DMS79 treated with DMSO at 0.1 percent for 48 hours (cell line): ENCODE results near the gene NOL4L.

Source experiments
- DNase-seq: peaks from one replicate; lab custom pipeline; 2025; lab: John Stamatoyannopoulos, UW

Gene NOL4L

DNA sequence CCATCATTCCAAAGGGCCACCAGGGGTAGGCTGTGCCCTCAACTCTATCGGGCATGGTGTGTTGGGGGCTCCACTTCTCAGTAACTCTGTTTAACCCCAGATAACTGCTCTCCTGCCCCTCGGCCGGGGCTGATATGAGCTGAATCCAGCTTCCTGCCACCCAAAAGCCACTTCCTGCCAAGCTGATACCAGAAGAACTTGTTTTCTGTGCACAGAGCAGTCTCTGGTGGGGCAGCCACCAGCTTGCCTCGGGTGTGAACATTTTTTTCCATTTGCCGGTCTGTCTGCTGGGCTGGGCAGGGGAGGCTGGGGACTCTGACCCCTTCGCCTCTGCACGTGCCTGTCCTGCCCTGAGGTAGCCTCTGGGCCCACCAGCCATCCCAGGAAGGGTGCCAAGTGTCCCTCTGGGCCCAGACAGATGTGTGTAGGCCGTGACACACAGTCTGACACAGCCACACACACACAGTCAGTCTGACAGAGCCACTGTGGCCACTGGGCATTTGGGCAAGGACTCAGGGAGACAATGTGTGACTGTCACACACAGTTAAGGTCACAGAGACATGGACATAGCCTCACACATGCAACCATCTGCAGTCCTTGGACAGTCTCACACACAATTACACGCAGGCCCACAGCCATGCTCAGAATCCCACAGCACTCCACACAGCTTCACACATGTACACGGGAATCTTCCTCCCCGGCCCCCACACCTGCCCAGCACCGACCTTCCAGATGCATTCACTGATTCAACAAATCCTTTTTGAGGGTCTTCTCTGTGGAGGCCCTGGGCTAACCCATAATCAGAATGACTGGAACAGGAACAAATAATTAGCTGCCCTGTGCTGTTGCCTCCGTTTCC is 45.1 kb downstream of the NOL4L start:
- DNase-seq, result no peak

DNA sequence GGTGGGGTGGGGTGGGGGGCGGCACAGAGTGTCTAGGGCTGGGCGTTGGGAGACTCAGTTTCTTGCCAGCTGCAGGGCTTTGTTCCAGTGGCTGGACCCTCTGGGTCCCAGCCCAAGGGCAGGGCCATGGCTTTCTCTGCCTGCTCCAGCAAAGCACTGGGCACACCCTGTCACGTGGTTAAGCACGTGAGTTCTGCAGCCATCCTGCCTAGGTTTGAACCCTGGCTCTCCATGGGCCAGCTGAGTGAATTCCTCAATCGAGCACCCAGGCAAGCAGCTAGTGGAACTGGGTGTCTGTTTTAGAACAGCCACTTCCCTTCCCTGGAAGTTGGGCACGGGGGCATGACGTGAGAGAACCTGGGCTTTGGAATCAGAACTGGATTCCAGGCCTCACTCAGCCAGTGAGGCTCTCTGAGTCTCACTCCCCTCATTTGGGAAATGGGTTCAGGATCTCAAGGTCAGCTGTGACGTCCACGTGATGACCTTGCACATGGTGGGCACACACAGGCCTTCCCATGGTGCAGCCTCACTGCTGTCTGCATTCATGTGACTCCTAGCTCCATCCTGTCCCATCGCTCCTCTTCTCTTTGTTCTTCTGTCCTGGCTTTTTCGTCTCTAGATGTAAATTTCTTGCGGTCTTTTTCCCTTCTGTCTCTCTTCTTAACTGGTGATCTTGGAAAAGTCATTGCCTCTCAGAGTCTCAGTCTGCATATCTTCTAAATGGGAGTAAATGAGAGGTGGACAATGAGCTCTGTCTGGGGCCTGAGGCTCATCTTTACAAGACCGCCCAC is 45.9 kb downstream of the NOL4L start:
- no peak for DNase-seq

DNA sequence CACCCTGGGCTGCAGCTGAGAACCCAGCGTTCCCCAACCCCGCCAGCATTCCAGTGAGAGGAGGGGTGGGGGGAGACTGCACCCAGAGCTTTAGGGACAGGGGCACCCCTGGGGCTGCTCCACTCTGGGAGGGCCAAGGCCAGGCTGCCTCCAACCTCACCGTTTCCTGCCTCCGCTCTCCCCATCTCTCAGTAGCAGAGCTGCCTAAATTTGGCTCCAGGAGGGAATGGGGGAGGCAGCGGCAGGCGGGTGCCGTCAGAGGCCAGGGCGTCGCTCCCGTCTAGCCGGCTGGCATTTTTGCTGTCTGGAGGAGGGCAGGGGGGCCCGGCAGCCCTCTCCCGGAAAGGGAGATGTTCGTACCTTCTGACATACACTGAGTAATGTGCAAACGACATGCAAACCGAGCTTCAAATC is 46.6 kb downstream of the NOL4L start:
- peak; percentile 33 for DNase-seq

DNA sequence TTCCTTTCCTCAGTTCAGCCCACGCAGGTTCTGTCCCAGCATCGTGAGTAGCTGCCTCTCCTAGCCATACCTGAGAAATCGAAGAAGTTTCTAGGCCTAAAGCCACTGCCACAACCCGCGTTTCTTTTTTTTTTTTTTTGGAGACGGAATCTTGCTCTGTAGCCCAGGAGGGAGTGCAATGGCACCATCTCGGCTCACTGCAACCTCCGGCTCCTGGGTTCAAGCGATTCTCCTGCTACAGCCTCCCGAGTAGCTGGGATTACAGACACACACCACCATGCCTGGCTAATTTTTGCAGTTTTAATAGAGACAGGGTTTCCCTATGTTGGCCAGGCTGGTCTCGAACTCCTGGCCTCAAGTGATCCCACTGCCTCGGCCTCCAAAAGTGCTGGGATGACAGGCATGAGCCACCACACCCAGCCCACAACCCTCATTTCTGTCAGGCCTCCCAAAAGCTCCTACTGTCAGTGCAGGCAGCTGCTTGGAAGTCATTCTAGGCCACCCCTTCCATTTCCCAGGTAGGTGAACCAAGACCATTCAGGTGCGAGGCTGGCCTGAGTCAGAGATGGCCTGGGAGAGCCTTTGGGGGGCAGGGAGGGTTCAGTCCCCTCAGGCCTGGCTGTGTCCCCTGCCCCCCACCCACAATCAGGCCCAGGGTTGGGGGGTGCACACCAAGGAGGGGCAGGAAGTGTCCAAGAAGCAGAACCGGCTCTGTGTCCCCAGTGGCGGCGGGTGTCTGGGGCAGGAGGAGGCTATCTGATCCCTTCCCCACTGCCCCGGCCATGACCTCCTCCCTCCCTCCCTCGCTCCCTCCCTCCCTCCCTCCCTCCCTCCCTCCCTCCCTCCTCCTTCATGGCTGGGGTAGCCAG is 47.2 kb downstream of the NOL4L start:
- peak; percentile 35 for DNase-seq

DNA sequence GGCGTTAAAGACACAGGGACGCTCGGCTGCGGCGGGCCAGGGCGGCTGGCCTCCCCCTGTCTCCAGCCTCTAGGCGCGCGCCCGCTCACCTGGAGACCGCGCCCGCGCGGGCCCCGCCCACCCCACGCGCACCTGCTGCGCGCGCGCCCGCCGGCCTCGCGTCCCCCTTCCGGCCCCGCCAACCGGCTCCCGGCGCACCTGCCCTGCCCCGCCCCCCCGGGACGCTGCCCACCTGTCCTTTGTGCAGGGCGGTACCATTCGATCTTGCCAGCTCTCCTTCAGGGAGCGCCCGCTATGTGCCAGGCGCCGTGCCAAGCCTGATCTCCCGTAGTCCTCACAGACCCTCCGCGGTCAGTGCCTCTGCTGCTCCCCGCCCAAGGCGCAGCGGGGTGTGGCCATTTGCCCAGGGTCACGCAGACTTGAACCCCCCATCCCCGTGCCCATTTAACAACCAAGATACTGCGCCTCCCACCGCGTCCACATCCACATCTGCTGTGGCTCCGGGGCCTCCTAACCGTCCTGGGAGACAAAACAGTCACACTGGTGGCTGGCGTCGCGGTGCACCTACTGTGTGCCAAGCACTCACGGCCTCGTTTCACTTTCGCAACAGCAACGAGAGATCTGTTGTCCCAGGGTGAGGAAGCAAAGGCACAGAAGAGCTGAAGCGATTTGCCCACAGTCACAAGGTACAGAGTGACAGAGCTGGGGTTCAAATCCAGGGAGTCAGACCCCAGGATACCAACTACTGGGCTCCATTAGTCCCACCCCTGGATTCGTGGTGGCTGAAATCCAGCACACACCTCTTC is 48.1 kb downstream of the NOL4L start:
- DNase-seq, result peak; percentile 98

DNA sequence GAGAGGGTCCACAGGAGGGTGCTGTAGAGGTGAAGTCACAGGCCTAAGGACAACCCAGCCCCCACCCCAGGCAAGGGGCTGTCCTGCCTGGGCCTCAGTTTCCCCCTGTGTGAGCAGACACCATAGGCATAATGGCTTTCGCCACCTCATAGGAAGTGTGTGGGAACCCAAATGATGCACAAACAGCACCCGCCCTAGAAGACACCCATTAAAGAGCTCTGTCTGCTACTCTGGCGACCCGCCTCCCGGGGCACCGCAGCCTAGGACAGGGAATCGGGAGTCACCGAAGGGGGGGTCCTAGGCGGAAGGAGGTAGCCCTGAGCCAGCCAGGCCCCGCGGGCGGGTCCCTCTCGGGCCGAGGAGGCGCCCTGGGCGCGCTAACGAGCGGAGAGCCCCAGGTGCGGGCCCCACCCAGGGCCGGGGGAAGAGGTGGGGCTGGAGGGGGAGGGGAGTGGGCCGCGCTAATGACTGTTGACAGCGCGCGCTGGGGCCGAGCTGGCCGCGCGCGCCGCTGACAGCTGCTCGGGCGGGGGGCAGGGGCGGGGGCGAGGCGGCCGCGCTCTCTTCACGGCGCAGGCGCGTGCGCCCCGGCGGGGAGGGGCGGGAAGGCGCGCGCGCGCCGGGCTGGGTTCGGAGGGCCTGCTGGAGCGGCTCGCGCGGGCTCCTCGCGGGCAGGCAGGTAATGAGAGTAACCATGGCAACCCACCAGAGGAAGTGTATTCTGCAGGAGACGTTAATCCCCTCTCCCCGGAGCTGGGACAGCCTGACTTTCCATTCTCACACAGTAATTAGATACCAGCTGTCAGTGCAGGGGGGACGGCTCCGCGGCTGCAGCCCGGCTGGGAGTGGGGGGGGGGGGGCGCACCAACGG is 48.9 kb downstream of the NOL4L start:
- peak; percentile 94 for DNase-seq

DNA sequence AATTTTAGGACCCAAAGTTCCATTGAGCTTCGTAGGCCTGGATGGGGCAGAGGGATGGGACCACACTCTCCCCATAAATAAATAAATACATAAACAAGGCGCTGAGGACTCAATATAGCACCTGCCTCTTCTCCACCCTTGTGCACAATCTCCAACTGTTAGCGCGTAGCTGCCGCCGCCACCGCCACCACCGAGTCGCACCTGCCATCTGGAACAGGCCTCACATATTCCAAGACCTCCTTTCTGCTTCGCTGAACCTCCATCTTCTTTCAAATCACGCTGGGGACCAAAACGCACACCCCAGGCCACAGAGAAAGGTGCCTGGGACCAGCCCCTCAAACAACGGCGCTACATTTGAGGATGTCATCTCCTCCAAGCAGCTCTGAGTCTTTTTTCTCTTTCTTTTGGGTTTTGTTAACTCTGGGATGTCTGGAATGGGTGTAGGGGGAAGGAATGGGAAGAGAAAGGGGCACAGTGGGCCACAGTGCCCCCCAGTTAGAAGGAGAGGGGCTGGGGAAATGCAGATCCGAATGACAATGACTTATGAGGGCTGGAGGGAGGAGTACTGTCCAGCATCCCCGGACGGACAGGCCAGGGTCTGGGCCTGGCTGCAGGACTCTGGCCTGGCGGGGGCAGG is 49.7 kb downstream of the NOL4L start:
- peak; percentile 95 for DNase-seq

DNA sequence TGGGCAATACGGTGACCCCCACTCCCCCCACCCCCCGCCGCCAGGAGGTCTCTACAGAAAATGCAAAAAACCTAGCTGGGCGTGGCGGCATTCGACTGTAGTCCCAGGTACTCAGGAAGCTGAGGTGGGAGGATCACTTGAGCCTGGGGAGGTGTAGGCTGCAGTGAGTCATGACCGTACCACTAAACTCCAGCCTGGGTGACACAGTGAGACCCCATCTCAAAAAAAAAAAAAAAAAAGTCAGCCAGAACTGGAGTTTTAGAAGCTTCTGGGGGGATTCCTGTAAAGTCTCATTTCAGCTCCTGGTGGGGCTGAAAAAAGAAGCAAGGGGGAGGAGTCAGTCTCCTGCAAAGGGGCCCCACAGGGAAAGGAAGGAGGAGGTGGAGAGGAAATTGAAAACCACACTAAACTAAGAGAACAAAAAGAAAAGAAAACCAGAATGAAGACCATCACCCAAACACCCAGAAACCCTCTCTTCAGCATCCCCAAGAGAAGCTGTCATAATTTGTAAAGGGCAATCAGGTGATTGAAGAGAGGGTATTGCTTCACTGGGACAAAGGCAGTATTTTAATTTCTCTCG is 50.4 kb downstream of the NOL4L start:
- DNase-seq, result peak; percentile 80

DNA sequence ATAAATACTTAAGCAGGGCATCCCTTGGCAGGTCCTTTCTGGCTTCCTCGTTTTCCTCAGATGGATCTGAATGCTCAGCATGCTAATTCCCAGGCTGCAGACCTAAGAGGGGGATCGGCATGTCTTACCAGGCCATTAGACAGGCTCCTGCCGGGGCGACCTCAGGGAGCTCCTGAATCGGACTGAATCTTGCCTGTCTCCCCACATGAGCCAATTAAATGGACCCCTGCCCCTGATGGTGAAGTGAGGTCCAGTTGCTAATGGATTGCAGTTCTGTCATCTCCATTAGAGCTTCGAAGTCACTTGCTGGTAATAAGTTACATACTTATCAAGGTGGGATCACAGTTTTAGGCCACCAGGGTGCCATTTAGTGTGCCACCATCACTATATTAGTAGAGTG is 51.4 kb downstream of the NOL4L start:
- DNase-seq, result no peak

DNA sequence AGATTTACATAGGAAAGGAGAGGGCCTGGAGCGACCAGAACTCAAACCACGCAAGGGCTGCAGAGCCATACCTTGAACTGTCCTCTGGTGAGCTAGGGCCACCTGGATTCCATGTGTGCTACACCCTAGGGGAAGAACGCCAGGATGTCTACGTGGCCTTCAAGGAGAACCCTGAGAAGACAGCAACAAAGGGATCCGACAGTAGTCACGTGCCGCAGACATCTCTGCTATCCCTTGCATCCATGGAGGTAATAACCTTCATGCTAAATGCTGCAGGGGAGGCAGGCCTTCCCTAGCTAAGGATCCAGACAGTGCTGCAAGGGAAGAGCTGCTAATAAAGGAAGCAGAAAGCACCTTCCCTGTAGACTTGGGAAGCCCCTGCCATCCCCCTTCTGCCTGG is 52.9 kb downstream of the NOL4L start:
- DNase-seq, result no peak

DNA sequence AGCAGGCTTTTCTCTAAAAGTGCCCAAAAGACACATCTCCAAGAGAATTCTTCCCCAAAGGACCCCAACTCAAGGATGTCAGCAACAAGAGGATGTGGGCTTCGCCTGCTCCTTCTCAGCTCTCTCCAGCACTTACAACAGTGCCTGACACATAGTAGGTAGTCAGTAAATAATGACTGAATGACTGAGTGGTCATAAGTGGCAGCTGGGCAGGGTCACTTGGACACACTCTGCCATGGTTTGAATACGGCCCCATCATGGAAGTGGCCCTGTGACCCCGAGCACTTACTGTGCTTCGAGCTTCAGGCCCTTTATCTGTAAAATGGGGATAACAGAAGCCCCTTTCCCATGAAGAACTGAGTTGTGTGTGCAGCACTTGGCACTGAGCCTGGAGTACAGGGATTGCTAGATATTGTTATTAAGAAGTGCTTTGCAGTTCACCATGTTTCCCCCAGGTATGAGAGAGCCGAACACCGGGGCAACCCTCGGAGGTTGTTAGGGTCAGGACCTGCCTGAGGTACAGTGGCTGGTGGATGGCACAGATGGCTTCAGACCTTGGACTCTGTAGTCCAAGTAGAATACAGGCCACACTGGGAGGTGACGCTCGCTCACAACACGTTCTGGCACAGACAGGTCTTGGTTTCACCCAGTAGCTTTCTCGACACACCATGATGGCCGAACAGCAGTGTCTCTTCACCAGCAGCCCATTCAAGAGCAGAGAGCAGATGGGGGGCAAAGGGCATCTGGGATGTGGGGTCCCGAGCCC is 56.0 kb downstream of the NOL4L start:
- DNase-seq, result peak; percentile 37

DNA sequence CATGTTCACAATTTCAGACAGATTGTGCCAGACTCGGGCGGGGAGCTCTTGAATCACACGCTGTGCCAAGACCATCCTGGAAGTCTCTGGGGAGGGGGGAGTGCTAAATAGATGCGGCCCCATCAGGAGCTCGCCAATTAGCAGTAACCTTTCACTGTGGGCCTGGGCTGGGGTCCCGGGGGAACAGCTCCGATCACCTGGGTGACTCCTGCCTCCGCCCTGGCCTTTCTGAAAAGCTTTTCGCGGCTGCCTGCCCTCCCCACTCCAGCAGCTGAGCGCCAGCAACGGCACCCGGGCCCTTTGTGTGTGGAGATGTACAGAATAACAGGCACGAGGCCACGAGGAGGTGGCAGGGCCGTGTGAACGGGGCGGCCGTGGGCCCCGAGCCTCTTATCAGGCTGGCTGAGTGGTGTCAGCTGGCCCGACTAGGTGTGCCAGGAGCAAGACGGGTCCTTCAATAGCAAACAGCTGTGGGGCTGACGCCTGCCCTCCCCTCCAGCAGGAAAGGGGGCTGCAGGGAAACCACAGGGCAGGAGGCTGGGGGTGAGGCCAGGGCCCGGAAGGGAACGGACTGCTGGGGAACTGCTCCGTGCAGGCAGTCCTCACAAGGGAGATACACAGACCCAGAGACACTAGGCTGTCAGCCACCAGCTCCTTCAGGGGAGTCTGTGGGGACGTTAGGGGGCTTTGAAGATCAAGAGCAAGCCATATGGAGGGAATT is 56.8 kb downstream of the NOL4L start:
- DNase-seq, result peak; percentile 94

DNA sequence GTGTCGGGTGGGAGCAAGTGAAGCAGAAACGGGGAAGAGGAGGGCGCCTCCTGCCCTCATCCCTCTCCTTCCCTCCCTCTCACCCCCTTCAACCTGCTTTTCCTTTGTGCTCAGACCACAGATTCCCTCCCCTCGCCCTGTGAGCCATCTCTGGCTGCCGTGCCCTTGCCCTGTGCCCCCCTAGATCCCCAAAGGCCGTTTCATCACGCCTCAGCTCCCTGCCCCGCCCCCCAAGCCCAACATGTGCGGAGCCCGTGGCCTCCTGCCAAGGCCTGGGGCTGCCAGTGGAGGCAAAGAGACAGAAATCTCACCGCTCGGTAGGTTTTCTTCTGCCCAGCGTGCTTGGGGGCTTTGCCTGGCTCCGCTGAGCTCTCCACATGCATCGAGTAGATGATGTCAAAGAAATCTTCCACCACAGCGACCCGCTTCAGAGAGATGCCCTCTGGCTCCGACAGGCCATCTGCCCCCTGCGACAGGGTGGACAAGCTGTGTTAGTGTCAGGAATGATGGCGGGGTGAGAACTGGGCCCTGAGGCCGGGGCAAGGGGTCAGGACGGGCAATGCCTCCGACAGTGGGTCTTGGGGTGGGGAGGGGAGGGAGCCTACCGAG is 57.6 kb downstream of the NOL4L start:
- DNase-seq, result peak; percentile 81

DNA sequence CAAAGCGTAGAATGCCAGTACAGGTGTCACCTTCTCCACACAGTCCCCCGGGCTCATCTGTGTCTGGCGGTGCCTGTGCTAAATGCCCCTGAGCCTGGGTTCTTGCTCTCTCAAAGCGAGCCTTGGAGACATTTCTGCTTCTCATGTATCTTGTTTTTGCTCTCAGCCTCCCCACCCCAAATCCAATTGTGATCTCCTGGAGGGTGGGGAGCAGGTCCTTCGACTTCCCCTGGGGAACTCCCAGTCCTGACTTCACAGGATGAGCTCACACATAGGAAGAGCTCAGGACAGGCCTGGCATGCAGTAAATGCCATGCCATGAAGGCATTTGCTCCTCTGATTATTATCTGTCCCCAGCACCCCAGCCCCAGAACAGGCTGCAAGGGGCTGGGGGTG is 58.1 kb downstream of the NOL4L start:
- peak; percentile 69 for DNase-seq

DNA sequence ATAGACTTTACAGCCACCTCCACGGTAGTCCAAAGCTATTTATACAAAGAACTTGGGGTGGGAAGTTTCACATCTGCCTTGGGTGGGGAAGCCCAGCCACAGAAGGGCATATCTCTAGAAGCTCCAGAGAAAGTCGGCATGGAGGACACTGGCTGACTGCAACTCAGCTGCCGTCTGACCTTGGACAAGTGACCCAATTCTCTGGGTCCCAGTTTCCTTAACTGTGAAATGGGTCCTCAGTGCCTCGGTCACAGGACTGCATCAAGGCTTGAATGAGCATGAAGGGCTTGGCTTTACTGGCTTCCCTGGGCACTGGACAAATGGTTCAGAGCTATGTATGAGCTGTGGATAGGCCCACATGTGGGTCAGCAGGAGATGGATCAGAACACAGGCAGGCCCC is 58.6 kb downstream of the NOL4L start:
- DNase-seq, result no peak

DNA sequence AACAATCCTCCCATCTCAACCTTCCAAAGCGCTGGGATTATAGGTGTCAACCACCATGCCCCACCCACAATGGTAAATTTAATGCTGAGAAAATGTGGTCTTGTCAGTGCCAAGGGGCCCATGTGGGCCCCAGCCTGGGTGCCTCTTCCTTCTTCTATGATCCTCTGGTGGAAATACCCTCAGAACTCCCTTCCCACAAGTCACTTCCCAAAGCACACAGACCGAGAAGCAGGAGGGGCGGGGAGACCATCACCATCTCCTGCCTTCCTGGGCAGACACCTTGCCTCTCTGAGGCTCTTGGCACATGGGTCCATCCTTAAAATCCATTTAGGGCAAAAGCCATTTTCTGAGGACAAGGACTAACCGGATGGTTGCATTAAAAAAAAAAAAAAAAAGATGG is 59.0 kb downstream of the NOL4L start:
- no peak for DNase-seq

DNA sequence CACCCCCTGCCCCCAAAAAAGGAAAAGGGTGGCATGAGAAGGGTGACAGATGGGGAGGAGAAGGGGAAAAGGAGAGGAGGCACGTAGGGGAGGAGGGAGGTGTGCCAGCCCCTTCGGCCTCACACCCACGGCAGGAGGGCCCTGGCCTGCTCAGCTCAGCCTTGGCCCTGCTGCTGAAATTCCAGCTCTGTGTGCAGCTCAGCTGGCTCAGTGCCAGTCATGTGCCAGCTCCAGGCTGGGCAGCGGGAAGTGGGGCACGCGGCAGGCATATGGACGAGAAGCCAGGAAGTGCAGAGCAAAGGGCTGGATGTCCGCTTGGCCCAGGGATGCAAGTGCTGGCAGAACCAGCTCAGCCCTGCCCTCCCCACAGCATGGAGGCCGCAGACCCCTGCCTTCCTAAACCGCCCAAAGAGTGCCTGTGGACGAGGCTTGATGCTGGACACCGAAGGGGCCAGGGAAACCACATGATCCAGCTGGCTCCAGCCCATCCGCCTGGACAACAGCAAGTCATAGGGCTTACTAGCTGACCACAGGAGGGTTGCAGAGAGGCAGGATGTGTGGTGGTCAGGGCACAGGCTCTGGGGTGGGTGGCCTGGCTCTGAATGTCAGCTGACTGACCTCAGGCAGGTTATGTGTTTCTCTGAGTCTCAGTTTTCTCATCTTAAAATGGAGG is 60.2 kb downstream of the NOL4L start:
- DNase-seq, result peak; percentile 84
